C4-2B (cell line): ENCODE results near the gene ASXL2.
"Not testable (repeated sequence)": the region's sequence is repeated elsewhere in the genome, so short reads cannot be mapped to it uniquely, and the experiment has no call there.

ENCODE experiments used
- H3K27ac ChIP-seq: fragments of 450-650 bp; 2 replicates; pipeline ENCODE4 v1.5.1; 2017
- CTCF ChIP-seq: fragments of 450-650 bp; conservative IDR thresholded peaks from 2 replicates; pipeline ENCODE4 v1.5.1; 2017; ENCODE audit warnings: mild to moderate bottlenecking
- ZFX ChIP-seq: fragments of 450-650 bp; IDR thresholded peaks from 2 replicates; pipeline ENCODE4 v1.6.1; 2017

The ASXL2 gene

DNA sequence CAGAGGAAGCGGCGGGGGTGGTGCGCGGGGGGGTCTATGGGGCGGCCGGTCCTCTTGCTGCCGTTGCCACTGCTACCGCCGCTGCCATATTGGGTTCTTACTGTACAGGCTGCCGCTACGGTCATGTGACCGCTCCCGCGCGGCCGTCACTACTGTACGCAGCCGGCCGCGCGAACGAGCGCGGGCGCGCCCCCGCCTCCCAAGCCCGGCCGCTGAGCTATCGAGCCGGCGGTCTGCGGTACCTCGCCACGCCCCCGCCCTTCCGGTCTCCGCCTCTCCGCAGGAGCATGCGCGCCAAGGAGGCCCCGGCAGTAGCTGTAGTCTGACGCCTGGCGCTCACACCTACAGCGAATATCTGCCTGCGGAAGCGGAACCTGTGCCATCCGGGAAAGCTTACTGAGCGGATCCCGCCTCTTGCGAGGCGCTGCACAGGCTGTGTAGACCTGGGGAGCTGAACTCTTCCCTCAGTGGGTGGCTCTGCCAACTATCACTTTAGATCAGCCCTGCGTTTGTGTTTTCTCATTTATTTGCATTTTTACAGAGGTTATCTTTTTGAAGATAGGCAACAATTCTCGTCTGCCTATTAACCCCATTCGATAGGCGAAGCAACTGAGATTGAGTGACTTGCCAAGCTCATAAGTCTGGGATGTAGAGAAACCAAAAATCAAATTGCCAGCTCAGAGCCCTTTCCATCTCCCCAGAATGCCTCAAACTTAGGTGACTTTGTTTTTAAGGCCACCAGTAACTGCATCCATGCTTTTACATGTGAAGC is at the start of gene ASXL2:
Gene ASXL2, minus strand, starts transcription at position 127 of the 772 bp plus-strand sequence. CDS start 265 bp downstream, outside the sequence.
- TF ChIP-seq ZFX (no peak), CTCF (no peak)
- H3K27ac ChIP-seq = peak within 1 kb of the TSS; percentile 81

- H3K27ac ChIP-seq = no peak overlapping the region
- TF ChIP-seq ZFX (no peak), CTCF (no peak)
These were observed 48.9 kb upstream of the ASXL2 start for GRCh38 chr2:25926984-25927756.

GRCh38 chr2:25922501-25922900 is 44.2 kb upstream of the ASXL2 start:
- TF ChIP-seq ZFX (no peak), CTCF (no peak)
- H3K27ac ChIP-seq = no peak overlapping the region

DNA sequence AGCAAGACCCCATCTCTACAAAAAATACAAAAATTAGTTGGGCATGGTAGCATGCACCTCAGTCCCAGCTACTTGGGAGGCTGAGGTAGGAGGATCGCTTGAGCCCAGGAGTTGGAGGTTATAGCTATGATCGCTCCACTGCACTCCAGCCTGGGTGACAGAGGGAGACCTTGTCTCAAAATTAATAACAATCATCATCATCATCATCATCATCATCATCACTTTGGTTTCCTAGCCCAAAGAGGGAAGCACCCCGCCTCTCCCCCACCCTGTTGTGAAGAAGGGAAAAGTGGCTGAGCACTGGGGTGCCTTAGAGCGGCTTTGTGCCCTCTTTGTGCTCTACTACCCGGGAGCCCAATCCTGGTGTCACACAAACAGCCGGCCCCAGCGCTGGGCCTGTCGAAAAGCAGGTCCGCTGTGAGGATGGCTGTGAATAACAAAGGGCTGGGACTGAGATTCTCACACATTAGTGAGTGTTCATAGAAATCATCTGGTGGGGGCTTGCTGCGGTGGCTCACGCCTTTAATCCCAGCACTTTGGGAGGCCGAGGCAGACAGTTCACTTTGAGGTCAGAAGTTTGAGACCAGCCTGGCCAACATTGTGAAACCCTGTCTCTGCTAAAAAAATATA is 42.6 kb upstream of the ASXL2 start:
- H3K27ac ChIP-seq = no peak overlapping the region
- TF ChIP-seq ZFX (no peak), CTCF (no peak)

DNA sequence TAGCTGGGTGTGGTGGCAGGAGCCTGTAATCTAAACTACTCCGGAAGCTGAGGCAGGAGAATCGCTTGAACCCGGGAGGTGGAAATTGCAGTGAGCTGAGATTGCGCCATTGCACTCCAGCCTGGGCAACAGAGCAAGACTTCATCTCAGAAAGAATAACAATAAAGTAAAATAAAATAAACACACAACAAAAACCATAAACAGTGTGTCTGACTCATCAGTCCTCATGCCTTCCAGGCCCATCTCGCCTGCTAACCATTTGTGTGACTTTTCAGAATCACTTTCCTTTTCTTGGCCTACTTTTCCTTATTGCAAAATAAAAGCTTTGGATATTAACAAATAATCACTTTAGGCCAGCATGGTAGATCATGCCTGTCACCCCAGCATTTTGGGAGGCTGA is 42.0 kb upstream of the ASXL2 start:
- H3K27ac ChIP-seq = no peak overlapping the region

GRCh38 chr2:25917832-25918231 is 39.5 kb upstream of the ASXL2 start:
- TF ChIP-seq ZFX (no peak), CTCF (no peak)
- H3K27ac ChIP-seq = no peak overlapping the region

More for the DNA sequence above, 42.0 kb upstream of the ASXL2 start:
- TF ChIP-seq ZFX (no peak), CTCF (no peak)

DNA sequence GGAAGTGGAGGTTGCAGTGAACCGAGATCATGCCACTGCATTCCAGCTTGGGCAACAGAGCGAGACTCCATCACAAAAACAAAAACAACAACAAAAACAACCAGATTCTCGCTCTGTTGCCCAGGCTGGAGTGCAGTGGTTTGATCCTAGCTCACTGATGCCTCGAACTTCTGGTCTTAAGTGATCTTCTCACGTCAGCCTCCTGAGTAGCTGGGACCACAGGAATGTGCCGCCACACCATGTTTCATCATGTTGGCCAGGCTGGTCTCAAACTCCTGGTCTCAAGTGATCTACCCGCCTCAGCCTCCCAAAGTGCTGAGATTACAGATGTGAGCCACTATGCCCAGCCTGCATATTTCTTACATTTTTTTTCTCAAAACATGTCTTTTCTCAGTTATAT is 39.1 kb upstream of the ASXL2 start:
- H3K27ac ChIP-seq = not testable (repeated sequence)

DNA sequence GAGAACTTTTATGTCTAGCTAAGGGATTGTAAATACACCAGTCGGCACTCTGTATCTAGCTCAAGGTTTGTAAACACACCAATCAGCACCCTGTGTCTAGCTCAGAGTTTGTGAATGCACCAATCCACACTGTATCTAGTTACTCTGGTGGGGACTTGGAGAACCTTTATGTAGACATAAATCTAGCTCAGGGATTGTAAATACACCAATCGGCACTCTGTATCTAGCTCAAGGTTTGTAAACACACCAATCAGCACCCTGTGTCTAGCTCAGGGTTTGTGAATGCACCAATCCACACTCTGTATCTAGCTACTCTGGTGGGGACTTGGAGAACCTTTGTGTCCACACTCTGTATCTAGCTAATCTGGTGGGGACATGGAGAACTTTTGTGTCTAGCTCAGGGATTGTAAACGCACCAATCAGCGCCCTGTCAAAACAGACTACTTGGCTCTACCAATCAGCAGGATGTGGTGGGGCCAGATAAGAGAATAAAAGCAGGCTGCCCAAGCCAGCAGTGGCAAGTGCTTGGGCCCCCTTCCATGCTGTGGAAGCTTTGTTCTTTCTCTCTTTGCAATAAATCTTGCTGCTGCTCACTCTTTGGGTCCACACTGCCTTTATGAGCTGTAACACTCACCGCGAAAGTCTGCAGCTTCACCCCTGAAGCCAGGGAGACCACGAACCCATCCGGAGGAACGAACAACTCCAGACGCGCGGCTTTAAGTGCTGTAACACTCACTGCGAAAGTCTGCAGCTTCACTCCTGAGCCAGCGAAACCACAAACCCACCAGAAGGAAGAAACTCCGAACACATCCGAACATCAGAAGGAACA is 37.9 kb upstream of the ASXL2 start:
- H3K27ac ChIP-seq = not testable (repeated sequence)

DNA sequence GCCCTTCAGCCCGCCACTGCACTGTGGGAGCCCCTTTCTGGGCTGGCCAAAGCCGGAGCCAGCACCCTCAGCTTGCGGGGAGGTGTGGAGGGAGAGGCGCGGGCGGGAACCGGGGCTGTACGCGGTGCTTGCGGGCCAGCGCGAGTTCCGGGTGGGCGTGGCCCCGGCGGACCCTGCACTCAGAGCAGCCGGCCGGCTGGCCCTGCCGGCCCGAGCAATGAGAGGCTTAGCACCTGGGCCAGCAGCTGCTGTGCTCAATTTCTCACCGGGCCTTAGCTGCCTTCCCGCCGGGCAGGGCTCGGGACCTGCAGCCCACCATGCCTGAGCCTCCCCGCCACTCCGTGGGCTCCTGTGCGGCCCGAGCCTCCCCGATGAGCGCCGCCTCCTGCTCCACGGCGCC is 37.1 kb upstream of the ASXL2 start:
- not testable (repeated sequence) for H3K27ac ChIP-seq

- H3K27ac ChIP-seq = not testable (repeated sequence)
These were observed 35.3 kb upstream of the ASXL2 start for GRCh38 chr2:25913696-25913973.
